DND-41 (cell line): ENCODE data around the gene LDB1.

ENCODE experiments used
- ATAC-seq: fragments of 200-7000 bp; cut with Tn5 transposase; 3 replicates; pipeline ENCODE4 v1.9.1; 2021; ENCODE audit warnings: low read depth; ENCODE audit not compliant: insufficient read depth
- DNase-seq: peaks from one replicate; pipeline ENCODE4 v3.0.0-alpha.2; 2020
- H2AFZ ChIP-seq: 2 replicates; pipeline ENCODE4 v1.6.0; 2012; ENCODE audit warnings: low read depth, low read length
- H3K27ac ChIP-seq: 2 replicates; pipeline ENCODE4 v1.5.1; 2012; ENCODE audit warnings: low read length, inconsistent platforms
- H3K27me3 ChIP-seq: fragments of 200-600 bp; sonication (generic); 2 replicates; pipeline ENCODE4 v1.6.0; 2012; ENCODE audit warnings: low read length, mild to moderate bottlenecking, inconsistent platforms; ENCODE audit not compliant: insufficient read depth, poor library complexity
- H3K36me3 ChIP-seq: 2 replicates; pipeline ENCODE4 v1.5.1; 2012; ENCODE audit warnings: low read length, inconsistent platforms; ENCODE audit not compliant: insufficient read depth
- H3K4me1 ChIP-seq: 2 replicates; pipeline ENCODE4 v1.5.1; 2012; ENCODE audit warnings: mild to moderate bottlenecking, low read length; ENCODE audit not compliant: insufficient read depth
- H3K4me2 ChIP-seq: 2 replicates; pipeline ENCODE4 v1.6.0; 2012; ENCODE audit warnings: mild to moderate bottlenecking, moderate library complexity, low read length, inconsistent platforms; ENCODE audit not compliant: insufficient read depth
- H3K4me3 ChIP-seq, 2 experiments: fragments of 200-600 bp in 1 of 2; shearing (Covaris generic) in 1 of 2; 2 replicates each; pipeline ENCODE4 v1.5.1; 2012 to 2016; ENCODE audit warnings: inconsistent platforms in 2 of 2, low read length in 2 of 2, mild to moderate bottlenecking in 2 of 2, low read depth in 1 of 2, moderate library complexity in 1 of 2
- H3K79me2 ChIP-seq: 2 replicates; pipeline ENCODE4 v1.6.0; 2012; ENCODE audit warnings: low read length, inconsistent platforms; ENCODE audit not compliant: insufficient read depth
- H3K9ac ChIP-seq: 2 replicates; pipeline ENCODE4 v1.6.0; 2012; ENCODE audit warnings: low read depth, mild to moderate bottlenecking, inconsistent platforms, low read length, moderate library complexity
- H3K9me3 ChIP-seq: 2 replicates; pipeline ENCODE4 v1.5.1; 2012; ENCODE audit warnings: low read length, moderate library complexity, mild to moderate bottlenecking, inconsistent platforms; ENCODE audit not compliant: insufficient read depth, severe bottlenecking
- H4K20me1 ChIP-seq: 2 replicates; pipeline ENCODE4 v1.6.0; 2012; ENCODE audit warnings: low read length; ENCODE audit not compliant: insufficient read depth
- CTCF ChIP-seq: IDR thresholded peaks from 2 replicates; pipeline ENCODE4 v1.5.1; 2012; ENCODE audit warnings: borderline replicate concordance, low read length, moderate library complexity, mild to moderate bottlenecking; ENCODE audit not compliant: poor library complexity, severe bottlenecking; ENCODE audit errors: extremely low read depth
- EZH2 ChIP-seq: IDR thresholded peaks from 3 replicates; pipeline ENCODE4 v1.6.1; 2012; ENCODE audit warnings: borderline replicate concordance, low read depth, mild to moderate bottlenecking, moderate library complexity, low read length, inconsistent platforms; ENCODE audit not compliant: severe bottlenecking

LDB1 gene

GRCh38 chr10:102117391-102118159 lies 2.6 kb downstream of the LDB1 start:
- TF ChIP-seq CTCF: peak; percentile 43
- no peak for TF ChIP-seq EZH2
- Histone ChIP-seq H3K36me3 (no peaks in the 10 kb centered on the region; the same call in 1 of the 2 replicates), H3K79me2 (peaks cover 78% of the 10 kb centered on the region), H3K9ac (peak overlapping the region; percentile 89), H2AFZ (no peak overlapping the region), H3K9me3 (no peaks in the 10 kb centered on the region), H3K4me2 (peak overlapping the region; percentile 85), H3K4me3 (peak overlapping the region in 1 of 2 experiments; percentile 91; a peak in 2 of 4 replicates), H3K27me3 (no peaks in the 10 kb centered on the region), H3K27ac (peak overlapping the region; percentile 89), H3K4me1 (peaks cover 81% of the 10 kb centered on the region), H4K20me1 (peaks cover 18% of the 10 kb centered on the region)
- peak; percentile 75 for DNase-seq
- ATAC-seq: peak; percentile 24

GRCh38 chr10:102116656-102117055 lies 3.5 kb downstream of the LDB1 start:
- Histone ChIP-seq H3K9ac (peak overlapping the region; percentile 89; the same call in 1 of the 2 replicates), H3K27me3 (no peaks in the 10 kb centered on the region), H2AFZ (no peak overlapping the region), H3K4me1 (peaks cover 79% of the 10 kb centered on the region), H3K79me2 (peaks cover 88% of the 10 kb centered on the region), H4K20me1 (peaks cover 24% of the 10 kb centered on the region), H3K4me2 (peak overlapping the region; percentile 85), H3K9me3 (no peaks in the 10 kb centered on the region), H3K4me3 (peak overlapping the region in 1 of 2 experiments; percentile 91; a peak in 1 of 4 replicates), H3K27ac (peak overlapping the region; percentile 89), H3K36me3 (peaks cover 2% of the 10 kb centered on the region; the same call in 1 of the 2 replicates)
- no peak for ATAC-seq
- TF ChIP-seq CTCF: no peak
- TF ChIP-seq EZH2: no peak
- no peak for DNase-seq

GRCh38 chr10:102115775-102116174 lies 4.4 kb downstream of the LDB1 start:
- H3K4me2 ChIP-seq: peak overlapping the region; percentile 90
- no peaks in the 10 kb centered on the region for H3K9me3 ChIP-seq
- peak; percentile 35 for DNase-seq
- H3K36me3 ChIP-seq: peaks cover 11% of the 10 kb centered on the region
- H3K9ac ChIP-seq: peak overlapping the region; percentile 89
- peaks cover 70% of the 10 kb centered on the region for H3K4me1 ChIP-seq
- no peak for ATAC-seq
- peaks cover 30% of the 10 kb centered on the region for H4K20me1 ChIP-seq
- H3K27me3 ChIP-seq: no peaks in the 10 kb centered on the region
- H3K4me3 ChIP-seq: peak overlapping the region; percentile 41 to 85; a peak in 3 of 4 replicates
- H3K79me2 ChIP-seq: peaks cover 93% of the 10 kb centered on the region
- no peak overlapping the region for H2AFZ ChIP-seq
- peak overlapping the region; percentile 84 for H3K27ac ChIP-seq
- no peak for TF ChIP-seq CTCF
- no peak for TF ChIP-seq EZH2
